ENCODE results near the gene DAPK2.
"Not testable (repeated sequence)": the region's sequence is repeated elsewhere in the genome, so short reads cannot be mapped to it uniquely, and the experiment has no call there.

DAPK2 gene

DNA sequence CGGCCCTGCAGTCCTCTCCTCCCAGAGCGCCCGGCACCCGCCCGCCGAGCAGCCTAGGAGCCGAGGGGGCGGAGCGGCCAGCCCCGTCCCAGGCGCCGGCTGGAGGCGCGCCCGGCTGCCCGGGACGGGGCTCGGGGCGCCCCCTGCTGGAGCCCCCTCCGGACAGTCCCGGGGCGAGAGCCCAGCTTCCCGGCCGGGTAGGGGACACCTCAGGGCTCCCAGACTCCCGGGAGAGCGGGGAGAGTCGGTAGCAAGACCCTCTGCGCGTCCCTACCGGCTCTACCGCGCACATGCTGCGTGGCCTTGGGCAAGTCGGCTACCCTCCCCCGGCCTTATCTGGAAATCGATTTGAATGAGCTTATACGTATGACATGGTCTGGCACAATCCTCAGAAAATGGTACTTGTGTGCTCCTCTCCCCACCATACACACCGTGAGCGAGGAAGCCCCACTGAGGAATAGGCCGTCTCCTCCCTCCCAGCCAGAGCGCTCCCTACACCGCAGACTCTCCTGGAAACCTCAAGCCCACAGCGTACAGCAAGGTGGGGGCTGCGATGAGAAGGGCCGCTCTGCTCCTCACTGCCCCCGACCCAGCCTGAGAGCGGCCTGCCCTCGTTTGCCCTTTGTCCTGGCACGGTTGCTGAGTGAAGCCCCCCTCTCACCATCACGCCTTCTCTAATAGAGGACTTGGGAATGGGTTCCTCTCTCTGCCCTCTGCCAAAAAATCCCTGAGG is at the start of gene DAPK2:
TSS of gene DAPK2 (minus strand) at position 65 of the 733 bp plus-strand sequence. CDS start 6,224 bp downstream, outside the sequence.
- peak; percentile 14 to 57 for DNase-seq (ENCODE audit: low read depth in 2 of 2)

DNA sequence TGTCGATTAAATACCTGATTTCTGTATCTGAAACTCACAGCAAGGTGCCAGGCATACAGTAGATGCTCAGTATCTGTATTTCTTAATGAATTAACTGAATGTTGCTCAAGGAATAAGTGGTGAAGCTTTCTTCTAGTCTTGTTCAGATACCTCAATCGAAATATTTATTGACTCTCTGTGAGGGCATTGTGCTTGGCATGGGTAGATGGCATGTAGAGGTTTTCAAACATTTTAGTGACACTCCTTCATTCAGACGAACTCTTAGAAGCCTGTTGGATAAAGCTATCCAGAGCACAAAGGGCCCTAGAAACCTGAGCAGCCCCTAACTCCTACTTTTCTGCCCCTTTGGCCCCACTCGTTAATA is 49.1 kb upstream of the DAPK2 start:
- no peak for DNase-seq (ENCODE audit: low read depth in 2 of 2)

DNA sequence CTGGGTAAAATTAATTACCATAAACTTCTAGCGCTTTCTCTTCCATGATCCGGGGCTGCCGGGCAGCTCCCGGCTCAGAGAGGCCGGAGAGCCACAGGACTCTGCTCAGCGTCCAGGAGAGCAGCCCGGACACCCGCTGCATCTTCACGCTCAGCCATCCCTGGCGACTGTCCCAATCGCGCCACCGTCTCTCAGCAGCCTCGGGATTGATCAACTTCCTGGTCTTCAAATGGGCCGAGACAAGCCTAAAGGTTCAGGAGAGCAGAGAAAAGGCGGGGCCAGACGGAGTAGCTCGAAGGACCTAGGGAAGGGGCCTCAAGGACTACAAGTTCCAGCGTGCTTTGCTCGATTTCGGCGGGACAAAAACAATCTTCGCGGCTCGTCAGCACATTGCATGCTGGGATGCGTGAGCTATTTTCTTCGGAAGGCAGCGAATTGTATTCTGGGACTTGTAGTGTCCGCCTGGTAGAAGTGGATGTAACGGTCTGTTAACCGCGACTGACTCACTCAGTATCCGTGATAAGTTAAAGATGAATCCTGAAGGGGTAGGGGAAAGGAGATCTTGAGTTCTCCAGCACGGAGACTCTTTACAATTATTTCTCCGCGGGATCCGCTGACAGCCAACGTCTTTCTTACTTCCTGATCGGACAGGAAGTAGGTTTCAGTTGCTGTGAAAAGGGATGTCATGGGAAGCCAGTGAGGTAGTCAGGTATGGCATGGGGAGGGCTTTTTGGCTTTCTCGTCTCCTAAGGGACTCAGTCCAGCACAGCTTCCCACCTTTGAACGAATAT is 47.5 kb upstream of the DAPK2 start, which contains the start of gene CIAO2A:
TSS of gene CIAO2A (minus strand) at position 212 of the 791 bp plus-strand sequence. CDS start at position 142, 70 bp downstream.
- DNase-seq (ENCODE audit: low read depth in 2 of 2) = peak; percentile 92 to 93

DNA sequence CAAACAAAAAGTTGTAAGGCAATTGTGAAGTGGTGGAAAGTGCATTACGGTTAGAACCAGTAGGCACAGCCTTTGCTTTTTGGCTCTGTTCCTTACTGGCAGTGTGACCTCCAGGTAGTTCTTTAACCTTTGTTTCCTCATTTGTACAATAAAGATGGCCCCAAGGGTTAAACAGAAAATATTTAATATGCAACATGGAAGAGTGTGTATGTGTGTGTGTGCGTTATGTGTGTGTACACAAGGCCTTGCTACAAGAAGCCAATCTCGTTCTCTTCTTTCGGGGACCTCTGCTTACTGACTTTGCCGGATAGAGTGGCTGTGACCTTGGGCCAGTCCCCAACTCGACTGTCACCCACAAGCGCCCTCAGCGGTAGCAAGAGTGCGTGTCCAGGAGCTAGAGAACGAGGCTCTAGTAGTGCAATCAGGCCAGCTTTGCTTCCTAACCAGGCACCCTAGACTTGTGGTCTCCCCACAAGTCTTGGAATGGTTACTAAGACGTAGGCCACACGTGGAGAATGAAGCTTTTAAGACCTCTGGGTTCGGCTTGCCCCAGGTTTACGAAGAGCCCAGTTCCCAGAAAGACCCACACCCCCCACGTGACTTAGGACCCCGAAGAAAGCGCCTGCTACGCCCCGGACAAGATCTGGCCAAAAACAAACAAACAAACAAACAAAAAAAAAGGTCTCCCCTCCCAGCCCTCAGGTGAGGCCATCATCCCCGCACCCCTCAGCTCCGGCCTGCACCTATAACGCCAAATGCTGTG is 46.8 kb upstream of the DAPK2 start:
- DNase-seq (ENCODE audit: low read depth in 2 of 2) = peak; percentile 11 to 25

DNA sequence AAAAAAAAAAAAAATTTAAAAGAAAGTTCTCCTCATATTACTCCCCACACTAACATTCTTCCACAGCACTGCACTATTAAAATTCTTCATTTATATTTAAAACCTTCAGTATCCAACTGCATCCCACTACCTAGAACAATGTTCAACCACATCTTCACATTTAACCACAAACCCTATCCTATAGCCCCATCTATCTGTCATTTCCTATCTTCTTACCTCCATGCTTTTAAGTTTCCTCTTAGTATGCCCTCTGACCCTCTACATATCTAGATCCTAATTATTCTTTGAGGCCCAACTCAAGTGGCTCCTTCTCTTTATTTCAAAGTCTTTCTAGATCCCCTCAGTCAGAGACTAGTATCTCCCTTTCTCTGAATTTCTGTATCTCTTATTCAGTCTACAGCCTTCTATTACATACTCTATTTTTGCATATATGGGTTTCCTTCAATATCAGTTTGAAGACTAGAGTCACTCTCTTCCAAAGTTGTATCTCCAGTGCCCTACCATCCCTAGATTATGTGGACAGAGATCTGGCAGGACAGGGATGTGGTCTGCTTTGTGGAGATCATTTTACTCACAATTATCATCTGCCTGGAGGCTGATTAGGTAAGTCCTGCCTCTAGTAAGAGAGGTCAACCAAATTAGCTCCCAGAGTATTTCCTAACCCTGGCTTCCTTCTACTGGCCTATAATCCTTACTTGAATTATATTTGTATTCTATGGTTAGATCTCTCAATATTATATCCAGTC is 46.0 kb upstream of the DAPK2 start:
- DNase-seq (ENCODE audit: low read depth in 2 of 2) = no peak

DNA sequence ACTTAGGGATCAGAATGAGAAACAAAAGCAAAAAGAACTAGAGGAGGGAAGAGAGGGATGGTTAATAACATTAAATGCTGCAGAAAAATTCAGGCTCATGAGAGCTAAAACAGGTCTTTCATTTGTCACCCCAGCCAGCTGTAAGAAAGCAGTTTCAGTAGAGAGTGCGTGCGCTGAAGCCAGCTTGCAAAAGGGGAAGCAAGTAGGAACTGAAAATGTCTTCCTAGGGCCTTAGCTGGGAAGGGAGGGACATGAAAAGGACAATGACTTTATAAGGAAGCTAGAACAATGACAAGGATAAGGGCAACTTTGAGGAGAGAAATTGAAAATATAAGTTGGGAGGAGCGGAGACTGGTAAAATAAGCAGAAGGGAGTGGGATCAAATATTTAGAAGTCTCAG is 44.2 kb upstream of the DAPK2 start:
- no peak for DNase-seq (ENCODE audit: low read depth in 2 of 2)

DNA sequence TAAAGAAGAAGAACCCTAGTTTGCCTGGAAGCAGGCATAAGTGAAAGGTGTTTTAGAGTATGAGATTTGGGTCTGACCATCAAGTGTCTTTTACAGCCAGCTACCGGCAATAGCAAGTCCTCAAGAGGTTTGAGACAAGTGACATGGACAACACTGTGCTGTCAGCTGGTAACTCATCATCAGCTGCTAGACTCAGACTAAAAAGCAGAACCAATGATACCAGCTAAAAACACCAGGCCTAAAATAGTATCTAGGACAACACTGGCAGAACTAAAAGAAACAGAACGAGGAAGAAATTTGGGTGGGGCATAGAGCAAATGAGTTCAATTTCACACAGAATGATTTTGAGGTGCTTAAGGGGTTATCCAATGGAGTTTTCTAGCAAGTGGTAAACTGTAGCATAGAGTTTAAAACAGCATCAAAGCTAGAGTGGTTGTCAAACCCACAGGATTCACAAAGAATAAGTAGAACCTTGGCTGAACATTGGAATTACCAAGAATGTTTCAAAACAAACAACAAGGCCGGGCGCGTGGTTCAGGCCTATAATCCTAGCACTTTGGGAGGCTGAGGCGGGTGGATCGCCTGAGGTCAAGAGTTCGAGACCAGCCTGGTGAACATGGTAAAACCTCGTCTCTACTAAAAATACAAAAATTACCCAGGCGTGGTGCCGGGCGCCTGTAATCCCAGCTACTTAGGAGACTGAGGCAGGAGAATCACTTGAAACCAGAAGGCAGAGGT is 43.4 kb upstream of the DAPK2 start:
- no peak for DNase-seq (ENCODE audit: low read depth in 2 of 2)

DNA sequence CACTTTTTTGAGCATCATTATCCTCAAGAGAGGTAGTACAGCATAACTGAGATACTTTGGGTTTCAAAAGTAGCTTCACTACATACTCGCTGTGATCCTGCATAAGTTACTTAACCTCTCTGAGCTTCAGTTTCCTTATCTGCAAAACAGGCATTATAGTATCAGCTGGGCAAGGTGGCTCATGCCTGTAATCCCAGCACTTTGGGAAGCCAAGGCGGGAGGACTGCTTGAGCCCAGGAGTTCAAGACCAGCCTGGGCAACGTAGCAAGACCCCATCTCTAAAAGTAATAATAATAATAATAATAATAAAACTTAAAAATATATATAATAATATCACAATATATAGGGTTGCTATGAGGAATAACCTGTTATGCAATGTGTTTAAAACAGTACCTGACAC is 36.5 kb upstream of the DAPK2 start:
- no peak for DNase-seq (ENCODE audit: low read depth in 2 of 2)

DNA sequence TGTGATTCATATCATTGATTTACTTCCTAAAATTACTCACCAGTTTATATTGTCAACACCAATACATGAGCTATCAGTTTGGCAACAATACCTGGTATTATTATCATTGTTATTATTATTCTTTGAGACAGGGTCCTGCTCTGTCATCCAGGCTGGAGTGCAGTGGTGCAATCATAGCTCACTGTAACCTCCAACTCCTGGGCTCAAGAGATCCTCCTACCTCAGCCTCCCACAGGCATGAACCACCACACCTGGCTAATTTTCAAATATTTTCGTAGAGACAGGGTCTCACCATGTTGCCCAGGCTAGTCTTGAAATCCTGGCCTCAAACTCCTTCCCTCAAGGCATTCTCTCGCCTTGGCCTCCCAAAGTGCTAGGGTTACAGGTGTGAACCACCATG is 27.2 kb upstream of the DAPK2 start:
- not testable (repeated sequence) for DNase-seq (ENCODE audit: low read depth in 2 of 2)

DNA sequence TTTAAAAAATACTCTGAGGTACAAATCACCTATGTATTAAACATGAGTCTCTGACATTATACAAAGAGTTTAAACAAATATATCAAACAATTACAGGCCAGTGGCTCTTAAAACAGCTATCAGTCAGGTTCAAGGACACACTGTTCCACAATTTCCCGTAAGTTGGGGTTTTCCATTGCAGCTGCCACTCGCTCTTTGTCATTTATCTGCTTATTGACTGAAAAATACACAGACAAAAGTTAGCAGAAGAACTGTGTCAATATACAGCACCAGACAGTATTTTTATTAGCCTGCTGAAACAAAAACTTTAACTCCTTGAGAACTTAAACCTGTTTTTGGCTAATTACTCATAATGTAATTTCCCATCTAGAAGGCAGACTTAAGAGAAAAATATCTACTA is 26.5 kb upstream of the DAPK2 start:
- no peak for DNase-seq (ENCODE audit: low read depth in 2 of 2)

DNA sequence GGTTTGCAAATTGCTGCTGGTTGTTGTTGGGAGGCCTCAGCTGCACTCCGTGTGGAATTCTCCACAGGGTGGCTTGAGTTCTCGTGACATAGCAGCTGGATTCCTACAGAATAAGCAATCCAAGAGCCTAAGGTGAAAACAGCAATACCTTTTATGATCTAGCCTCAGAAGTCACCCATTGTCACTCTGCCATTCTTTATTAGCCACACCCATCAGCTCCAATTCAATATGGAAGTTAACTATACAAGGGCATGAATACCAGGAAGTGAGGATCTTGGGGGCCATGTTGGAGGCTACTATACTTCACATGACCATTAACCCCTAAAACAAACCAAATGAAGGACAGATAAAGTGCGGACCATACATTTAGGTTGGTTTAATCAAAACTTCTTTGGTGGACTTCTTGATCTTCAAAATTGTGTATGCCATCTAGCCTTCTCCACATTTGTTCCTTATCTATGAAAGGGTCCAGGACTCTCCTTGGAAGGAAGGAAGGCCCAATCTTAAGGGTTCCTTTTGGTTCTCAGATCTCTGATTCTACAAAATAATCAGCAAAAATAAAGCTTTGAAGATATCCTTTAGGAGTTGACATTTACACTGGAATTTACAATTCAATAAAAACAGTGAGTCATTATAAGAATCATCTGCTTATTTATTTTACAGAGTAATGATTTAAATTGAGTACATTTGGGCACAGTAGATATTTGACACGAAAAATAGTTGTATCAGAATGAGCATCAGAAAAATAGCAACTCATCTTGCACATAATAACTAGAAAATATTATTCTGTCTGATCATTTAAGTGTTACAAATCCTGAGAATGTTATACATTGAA is 25.9 kb upstream of the DAPK2 start:
- no peak for DNase-seq (ENCODE audit: low read depth in 2 of 2)

DNA sequence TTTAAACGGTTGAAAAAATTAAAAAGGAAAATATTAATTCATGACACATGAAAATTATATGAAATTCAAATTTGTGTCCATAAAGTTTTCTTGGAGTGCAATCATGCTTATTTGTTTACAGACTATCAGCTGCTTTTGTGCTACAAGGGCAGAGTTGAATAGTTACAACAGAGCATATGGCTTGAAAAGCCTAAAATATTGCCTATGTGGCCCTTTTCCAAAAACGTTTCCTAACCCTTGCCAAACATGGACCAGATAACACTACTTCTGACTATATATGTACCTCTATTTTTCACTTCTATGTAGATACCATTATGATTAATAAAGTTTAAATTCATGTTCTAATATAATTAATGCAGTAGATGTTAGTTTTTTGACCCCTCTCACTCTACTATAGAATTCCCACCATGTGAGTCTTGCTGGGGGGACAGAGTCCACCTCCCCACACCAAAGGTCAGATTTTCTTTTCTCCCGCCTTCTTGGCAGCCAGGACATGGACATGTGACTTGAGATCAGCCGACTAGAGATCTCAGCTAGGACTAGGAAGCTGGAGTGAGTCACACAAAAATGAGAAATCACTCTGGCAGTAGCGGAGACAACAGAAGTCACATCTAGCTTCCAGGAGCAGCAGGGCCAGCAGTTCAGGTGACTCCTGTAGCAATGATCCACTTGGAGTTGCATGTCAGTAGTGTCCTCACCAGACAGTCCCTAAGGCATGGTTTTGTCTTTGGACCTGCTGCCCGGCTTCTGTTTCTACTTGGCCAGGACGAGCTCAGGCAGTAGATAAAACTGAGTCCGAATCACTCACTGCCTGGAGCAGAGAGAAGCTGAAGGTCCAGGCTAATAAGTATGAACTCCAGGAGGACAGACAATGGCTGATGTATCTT is 24.9 kb upstream of the DAPK2 start:
- no peak for DNase-seq (ENCODE audit: low read depth in 2 of 2)

DNA sequence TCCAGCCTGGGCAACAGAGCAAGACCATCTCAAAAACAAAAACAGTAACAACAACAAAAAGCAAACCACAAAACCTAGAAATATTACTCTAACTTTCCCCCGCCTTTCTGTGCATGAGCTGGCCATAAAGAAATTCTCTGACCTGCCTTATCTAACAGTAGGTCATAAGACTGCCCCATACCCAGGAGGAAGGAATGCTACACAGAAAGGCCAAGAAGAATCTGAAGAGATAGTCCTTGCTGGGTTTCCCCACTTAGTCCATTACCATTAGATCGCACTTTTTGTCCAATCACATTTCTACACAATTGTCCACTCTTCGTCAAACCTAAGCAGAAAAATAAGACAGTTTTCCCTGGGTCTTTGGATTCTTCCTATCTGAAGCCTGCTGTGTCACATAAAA is 23.8 kb upstream of the DAPK2 start:
- no peak for DNase-seq (ENCODE audit: low read depth in 2 of 2)

DNA sequence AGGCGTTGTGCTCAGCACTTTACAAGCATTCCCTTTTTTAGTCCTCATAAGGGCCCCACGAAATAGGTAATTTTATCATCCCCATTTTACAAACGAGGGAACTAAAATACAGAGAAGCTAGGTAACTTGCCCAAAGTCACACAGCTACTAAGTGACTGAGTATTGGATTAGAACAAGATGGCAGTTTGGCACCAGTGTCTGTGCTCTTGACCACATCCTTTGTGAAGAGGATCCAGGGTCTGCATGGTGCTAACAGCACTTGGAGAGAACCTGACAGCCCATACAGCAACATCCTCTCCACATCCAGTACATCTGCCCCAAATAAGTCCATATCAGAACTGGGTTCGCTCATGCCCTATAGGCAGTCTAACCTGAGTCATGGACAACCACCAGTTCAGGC is 21.8 kb upstream of the DAPK2 start:
- no peak for DNase-seq (ENCODE audit: low read depth in 2 of 2)

DNA sequence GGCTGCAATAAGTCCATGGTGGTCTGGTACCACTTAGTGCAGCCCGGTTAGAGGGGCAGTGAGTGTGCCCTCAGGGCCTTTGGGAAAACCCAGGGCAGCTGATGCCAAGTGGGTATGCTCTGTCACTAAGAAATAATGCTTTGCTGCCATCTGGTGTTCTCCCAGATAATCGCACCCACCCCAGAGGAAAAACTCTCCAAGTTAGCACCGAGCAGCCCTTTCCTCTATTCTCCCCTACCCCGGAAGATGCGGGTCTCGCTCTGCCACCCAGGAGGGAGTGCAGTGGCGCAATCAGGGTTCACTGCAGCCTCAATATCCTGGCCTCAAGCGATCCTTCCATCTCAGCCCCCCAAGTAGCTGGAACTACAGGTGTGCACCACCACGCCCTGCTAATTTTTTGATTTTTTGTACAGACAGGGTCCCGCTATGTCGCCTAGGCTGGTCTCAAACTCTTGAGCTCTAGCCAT is 21.3 kb upstream of the DAPK2 start:
- peak; percentile 23 to 58 for DNase-seq (ENCODE audit: low read depth in 2 of 2)

DNA sequence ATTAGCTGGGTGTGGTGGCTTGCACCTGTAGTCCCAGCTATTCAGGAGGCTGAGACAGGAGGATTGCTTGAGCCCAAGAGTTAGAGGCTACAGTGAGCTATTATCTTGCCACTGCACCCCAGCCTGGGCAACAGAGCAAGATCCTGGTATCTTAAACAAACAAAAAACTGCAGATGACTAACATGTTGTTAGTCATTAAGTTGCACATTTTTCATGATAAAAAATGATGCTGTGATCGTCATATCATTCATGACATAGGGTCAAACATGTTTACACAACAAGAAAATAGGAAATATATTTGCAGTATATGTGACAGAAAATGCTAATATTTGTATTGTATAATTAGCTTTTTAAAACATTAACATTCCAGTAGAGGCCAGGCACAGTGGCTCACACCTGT is 20.2 kb upstream of the DAPK2 start:
- no peak for DNase-seq (ENCODE audit: low read depth in 2 of 2)

DNA sequence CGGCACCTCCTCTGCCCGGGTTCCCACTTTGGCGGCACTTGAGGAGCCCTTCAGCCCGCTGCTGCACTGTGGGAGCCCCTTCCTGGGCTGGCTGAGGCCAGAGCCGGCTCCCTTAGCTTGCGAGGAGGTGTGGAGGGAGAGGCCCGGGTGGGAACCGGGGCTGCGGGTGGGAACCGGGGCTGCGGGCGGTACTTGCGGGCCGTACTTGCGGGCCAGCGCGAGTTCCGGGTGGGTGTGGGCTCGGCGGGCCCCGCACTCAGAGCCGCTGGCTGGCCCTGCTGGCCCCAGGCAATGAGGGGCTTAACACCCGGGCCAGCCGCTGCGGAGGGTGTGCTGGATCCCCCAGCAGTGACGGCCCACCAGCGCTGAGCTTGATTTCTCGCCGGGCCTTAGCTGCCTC is 14.4 kb upstream of the DAPK2 start:
- no peak for DNase-seq (ENCODE audit: low read depth in 2 of 2)

DNA sequence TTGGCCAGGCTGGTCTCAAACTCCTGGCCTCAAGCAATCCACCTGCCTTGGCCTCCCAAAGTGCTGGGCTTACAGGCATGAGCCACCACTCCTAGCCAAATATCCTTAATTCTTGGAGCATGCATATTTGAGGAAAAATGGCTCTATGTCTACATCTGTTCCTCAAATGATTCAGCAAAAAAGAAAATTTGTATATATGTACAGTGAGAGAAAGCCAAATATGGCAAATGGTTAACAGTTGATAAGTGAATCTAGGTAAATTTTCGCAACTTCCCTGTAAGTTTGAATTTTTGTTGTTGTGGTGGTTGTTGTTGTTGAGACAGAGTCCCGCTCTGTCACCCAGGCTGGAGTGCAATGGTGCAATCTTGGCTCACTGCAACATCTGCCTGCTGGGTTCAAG is 12.8 kb upstream of the DAPK2 start:
- DNase-seq (ENCODE audit: low read depth in 2 of 2) = not testable (repeated sequence)

DNA sequence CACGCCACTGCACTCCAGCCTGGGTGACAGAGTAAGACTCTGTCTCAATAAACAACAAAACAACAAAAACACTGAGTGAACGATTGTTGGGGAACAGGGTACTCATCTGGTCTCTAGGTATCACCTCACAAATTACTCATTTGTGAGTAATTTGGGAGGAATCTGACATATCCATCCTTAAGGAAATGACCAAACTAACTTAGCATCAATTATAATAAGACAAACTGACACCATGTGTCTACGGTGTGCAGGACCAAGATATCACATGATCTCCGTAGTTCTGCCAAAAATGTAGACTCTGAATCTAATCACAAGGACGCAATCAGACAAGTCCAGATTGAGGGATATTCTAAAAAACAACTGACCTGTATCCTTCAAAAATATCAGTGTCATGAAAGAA is 12.0 kb upstream of the DAPK2 start:
- no peak for DNase-seq (ENCODE audit: low read depth in 2 of 2)

All from stimulated activated CD4-positive, alpha-beta T cell treated with anti-CD3 and anti-CD28 coated beads, Interleukin-15, amount 100 ng/mL, for 48 hours (primary cell).